Prostate gland (tissue), 2 donors: ENCODE results near the gene NR6A1.

ENCODE experiments used
- POLR2A ChIP-seq: fragments of 450-650 bp; IDR thresholded peaks from one replicate; pipeline ENCODE4 v1.6.1; 2016; ENCODE audit warnings: antibody characterized with exemption, mild to moderate bottlenecking
- TF ChIP-seq, protein P1 (sequence below), 4 experiments: fragments of 200-600 bp in 2 of 4; fragments of 450-650 bp in 2 of 4; sonication (generic) in 2 of 4; IDR thresholded peaks; 1 replicate in 3 of 4; 2 replicates in 1 of 4; pipeline ENCODE4 v1.5.1; 2016 to 2019; ENCODE audit warnings: antibody characterized with exemption in 4 of 4, mild to moderate bottlenecking in 2 of 4, moderate library complexity in 2 of 4

GRCh38 chr9:124659099-124659659, 111.9 kb downstream of the NR6A1 start:
- TF ChIP-seq, protein P1, sequence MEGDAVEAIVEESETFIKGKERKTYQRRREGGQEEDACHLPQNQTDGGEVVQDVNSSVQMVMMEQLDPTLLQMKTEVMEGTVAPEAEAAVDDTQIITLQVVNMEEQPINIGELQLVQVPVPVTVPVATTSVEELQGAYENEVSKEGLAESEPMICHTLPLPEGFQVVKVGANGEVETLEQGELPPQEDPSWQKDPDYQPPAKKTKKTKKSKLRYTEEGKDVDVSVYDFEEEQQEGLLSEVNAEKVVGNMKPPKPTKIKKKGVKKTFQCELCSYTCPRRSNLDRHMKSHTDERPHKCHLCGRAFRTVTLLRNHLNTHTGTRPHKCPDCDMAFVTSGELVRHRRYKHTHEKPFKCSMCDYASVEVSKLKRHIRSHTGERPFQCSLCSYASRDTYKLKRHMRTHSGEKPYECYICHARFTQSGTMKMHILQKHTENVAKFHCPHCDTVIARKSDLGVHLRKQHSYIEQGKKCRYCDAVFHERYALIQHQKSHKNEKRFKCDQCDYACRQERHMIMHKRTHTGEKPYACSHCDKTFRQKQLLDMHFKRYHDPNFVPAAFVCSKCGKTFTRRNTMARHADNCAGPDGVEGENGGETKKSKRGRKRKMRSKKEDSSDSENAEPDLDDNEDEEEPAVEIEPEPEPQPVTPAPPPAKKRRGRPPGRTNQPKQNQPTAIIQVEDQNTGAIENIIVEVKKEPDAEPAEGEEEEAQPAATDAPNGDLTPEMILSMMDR (IDR thresholded peaks at IDR 0.05): no peak
- no peak for TF ChIP-seq POLR2A
